A673 (cell line): ENCODE measurements around the gene CDH4. TPM values are rescaled to one million over a fixed set of nuclear protein-coding genes. Genes with fewer than 3 reads are reported as not detected.

Experiments
- BruUV-seq: library from RNA; stranded (reverse); fragments of 400-500 nt; replicated peaks from 2 replicates; lab custom pipeline; 2021; lab: Mats Ljungman, UMichigan
- CTCF ChIA-PET: fragments of 300-600 bp; sonication (Branson Sonifier 250); formaldehyde crosslinking; loops from one replicate; lab custom pipeline; 2022; ENCODE audit warnings: antibody characterized with exemption; lab: Charles Lee
- POLR2A ChIA-PET: fragments of 300-600 bp; sonication (Branson Sonifier 250); formaldehyde crosslinking; loops from one replicate; lab custom pipeline; 2022; ENCODE audit warnings: antibody characterized with exemption; ENCODE audit not compliant: low non-redundant PET; lab: Charles Lee
- DNase-seq: peaks from one replicate; pipeline ENCODE4 v3.0.0-alpha.2; 2015; ENCODE audit warnings: low spot score
- H3K27ac ChIP-seq: fragments of 200-600 bp; sonication (generic); 2 replicates; pipeline ENCODE4 v1.5.1; 2016; ENCODE audit warnings: mixed run types, low read depth, mild to moderate bottlenecking, mixed read lengths, antibody characterized with exemption, low read length; ENCODE audit not compliant: poor library complexity, severe bottlenecking
- H3K27me3 ChIP-seq: fragments of 200-600 bp; sonication (generic); replicated peaks from 2 replicates; pipeline ENCODE4 v1.6.1; 2017; ENCODE audit warnings: mixed run types, low read depth, mild to moderate bottlenecking, mixed read lengths, antibody characterized with exemption, low read length; ENCODE audit not compliant: insufficient read depth, poor library complexity
- H3K36me3 ChIP-seq: fragments of 200-600 bp; sonication (generic); 2 replicates; pipeline ENCODE4 v1.6.1; 2016; ENCODE audit warnings: mixed run types, mild to moderate bottlenecking, mixed read lengths, antibody characterized with exemption, low read length; ENCODE audit not compliant: insufficient read depth, poor library complexity, severe bottlenecking
- H3K4me1 ChIP-seq: fragments of 200-600 bp; sonication (generic); 2 replicates; pipeline ENCODE4 v1.6.1; 2017; ENCODE audit warnings: mixed run types, mild to moderate bottlenecking, mixed read lengths, antibody characterized with exemption, low read length; ENCODE audit not compliant: insufficient read depth, poor library complexity, severe bottlenecking
- H3K4me3 ChIP-seq: fragments of 200-600 bp; sonication (generic); 2 replicates; pipeline ENCODE4 v1.5.1; 2016; ENCODE audit warnings: low read depth, mixed run types, mild to moderate bottlenecking, mixed read lengths, low read length; ENCODE audit not compliant: poor library complexity, severe bottlenecking
- H3K9me3 ChIP-seq: fragments of 200-600 bp; sonication (generic); 2 replicates; pipeline ENCODE4 v1.6.1; 2016; ENCODE audit warnings: mixed run types, low read depth, mild to moderate bottlenecking, mixed read lengths, antibody characterized with exemption, low read length; ENCODE audit not compliant: poor library complexity, severe bottlenecking
- CTCF ChIP-seq: fragments of 300-800, 200-600 bp; sonication (generic); conservative IDR thresholded peaks from 2 replicates; pipeline ENCODE4 v1.5.1; 2017; ENCODE audit warnings: low read depth, mild to moderate bottlenecking, antibody characterized with exemption, low read length, moderate library complexity, mixed read lengths
- EZH2 ChIP-seq: fragments of 200-600 bp; sonication (generic); IDR thresholded peaks from 2 replicates; pipeline ENCODE4 v1.6.1; 2017; ENCODE audit warnings: borderline replicate concordance, low read depth, mild to moderate bottlenecking, mixed read lengths, antibody characterized with exemption, low read length; ENCODE audit not compliant: poor library complexity, severe bottlenecking
- intact Hi-C: fragments of 100-400 bp; cut with micrococcal nuclease; formaldehyde crosslinking; loops from one replicate; pipeline ENCODE4 v1.10.0; 2022; ENCODE audit not compliant: unreplicated experiment
- total RNA-seq: library from RNA; stranded (reverse); gene quantifications from 2 replicates; pipeline ENCODE4 v1.2.3, GENCODE V29; 2021

Gene CDH4
- total RNA-seq, 1 experiment from 2014 or later = 8.3 TPM

- CTCF ChIA-PET = no interaction called here
These were observed 93.6 kb downstream of the CDH4 start for GRCh38 chr20:61345656-61346055.

GRCh38 chr20:61346996-61347395 lies 94.9 kb downstream of the CDH4 start:
- TF ChIP-seq EZH2 = no peak
- no peak for TF ChIP-seq CTCF
- CTCF ChIA-PET = no interaction called here
- Histone ChIP-seq H3K36me3 (no peaks in the 10 kb centered on the region), H3K9me3 (no peaks in the 10 kb centered on the region), H3K27ac (no peak overlapping the region), H3K4me3 (no peak overlapping the region), H3K27me3 (peaks cover 50% of the 10 kb centered on the region), H3K4me1 (peaks cover 12% of the 10 kb centered on the region)
- intact Hi-C loops = no loop called here
- no peak for DNase-seq
- BruUV-seq = no TSS peak
- POLR2A ChIA-PET = no interaction called here

More at GRCh38 chr20:61345656-61346055, 93.6 kb downstream of the CDH4 start:
- Histone ChIP-seq H3K27me3 (peaks cover 49% of the 10 kb centered on the region), H3K27ac (no peak overlapping the region), H3K4me3 (no peak overlapping the region), H3K4me1 (peaks cover 12% of the 10 kb centered on the region), H3K9me3 (no peaks in the 10 kb centered on the region), H3K36me3 (no peaks in the 10 kb centered on the region)
- BruUV-seq = no TSS peak
- DNase-seq = no peak
- TF ChIP-seq EZH2 (no peak), CTCF (no peak)
- POLR2A ChIA-PET = no interaction called here
- intact Hi-C loops = no loop called here

- no peak overlapping the region for H3K4me3 ChIP-seq
- no TSS peak for BruUV-seq
- peaks cover 12% of the 10 kb centered on the region for H3K4me1 ChIP-seq
- intact Hi-C loops = no loop called here
- H3K9me3 ChIP-seq = no peaks in the 10 kb centered on the region
- TF ChIP-seq EZH2 = no peak
- TF ChIP-seq CTCF = no peak
- H3K27me3 ChIP-seq = peaks cover 55% of the 10 kb centered on the region
- ChIA-PET CTCF (no interaction called here), POLR2A (no interaction called here)
- H3K36me3 ChIP-seq = no peaks in the 10 kb centered on the region
- peak; percentile 56 for DNase-seq
- no peak overlapping the region for H3K27ac ChIP-seq
These were observed 95.4 kb downstream of the CDH4 start for GRCh38 chr20:61347443-61347842.
